ENCODE results near the gene MYO5B.

- TF ChIP-seq CTCF (conservative IDR thresholded peaks at IDR 0.05) (no peak), ZFX (IDR thresholded peaks at IDR 0.05) (no peak)
Observed at GRCh38 chr18:49985236-49985635, 209.7 kb downstream of the MYO5B start.
